HepG2 (cell line): ENCODE measurements around the gene FHL5. TPM values are rescaled to one million over a fixed set of nuclear protein-coding genes. Genes with fewer than 3 reads are reported as not detected.

ENCODE experiments used
- ATAD3A ChIP-seq: sonication (generic); formaldehyde crosslinking; IDR thresholded peaks from 2 replicates; pipeline ENCODE4 v1.4.0; 2020; ENCODE audit warnings: missing genetic modification reagents
- CEBPB ChIP-seq: IDR thresholded peaks from 2 replicates; pipeline ENCODE4 v1.6.1; 2011; ENCODE audit warnings: low read depth, low read length, improper control_type of control experiment, borderline replicate concordance
- CENPX ChIP-seq: sonication (generic); formaldehyde crosslinking; IDR thresholded peaks from 2 replicates; pipeline ENCODE4 v1.9.0; 2021; ENCODE audit warnings: mild to moderate bottlenecking, missing genetic modification reagents, moderate library complexity
- FOXC1 ChIP-seq: sonication (generic); formaldehyde crosslinking; IDR thresholded peaks from 2 replicates; pipeline ENCODE4 v1.8.0; 2022; ENCODE audit warnings: mild to moderate bottlenecking, missing genetic modification reagents, borderline replicate concordance
- FUBP1 ChIP-seq: sonication (generic); formaldehyde crosslinking; IDR thresholded peaks from 2 replicates; pipeline ENCODE4 v1.5.1; 2020; ENCODE audit warnings: missing genetic modification reagents, mild to moderate bottlenecking, borderline replicate concordance
- GPBP1L1 ChIP-seq: sonication (generic); formaldehyde crosslinking; IDR thresholded peaks from 2 replicates; pipeline ENCODE4 v1.5.0; 2020; ENCODE audit warnings: mild to moderate bottlenecking, missing genetic modification reagents
- KDM2A ChIP-seq: sonication (generic); formaldehyde crosslinking; IDR thresholded peaks from 2 replicates; pipeline ENCODE4 v1.4.0; 2020; ENCODE audit warnings: low read depth, missing genetic modification reagents, borderline replicate concordance
- KDM6A ChIP-seq: IDR thresholded peaks from 2 replicates; pipeline ENCODE4 v1.6.1; 2016; ENCODE audit warnings: low read depth
- KLF6 ChIP-seq: IDR thresholded peaks from 2 replicates; pipeline ENCODE4 v1.8.0; 2016; ENCODE audit warnings: missing biosample characterization, missing genetic modification reagents
- MED1 ChIP-seq: sonication (generic); formaldehyde crosslinking; IDR thresholded peaks from 2 replicates; pipeline ENCODE4 v1.4.0; 2020; ENCODE audit warnings: missing genetic modification reagents
- MTA1 ChIP-seq: sonication (generic); formaldehyde crosslinking; IDR thresholded peaks from 2 replicates; pipeline ENCODE4 v1.4.0; 2020; ENCODE audit warnings: missing genetic modification reagents, mild to moderate bottlenecking, borderline replicate concordance
- RERE ChIP-seq: IDR thresholded peaks from 2 replicates; pipeline ENCODE4 v1.6.1; 2016; ENCODE audit warnings: low read depth, missing genetic modification reagents, missing compliant biosample characterization
- REST ChIP-seq, 2 experiments: IDR thresholded peaks; 2 replicates each; pipeline ENCODE4 v1.6.1; 2011 to 2012; ENCODE audit warnings: low read length in 2 of 2, borderline replicate concordance in 1 of 2, low read depth in 1 of 2, mild to moderate bottlenecking in 1 of 2, moderate library complexity in 1 of 2
- ZBTB21 ChIP-seq: sonication (generic); formaldehyde crosslinking; IDR thresholded peaks from 2 replicates; pipeline ENCODE4 v1.4.0; 2020; ENCODE audit warnings: missing genetic modification reagents
- ZFP1 ChIP-seq: IDR thresholded peaks from 2 replicates; pipeline ENCODE4 v1.6.1; 2016
- ZIK1 ChIP-seq: sonication (generic); formaldehyde crosslinking; IDR thresholded peaks from 2 replicates; pipeline ENCODE4 v1.5.0; 2020; ENCODE audit warnings: mild to moderate bottlenecking, low read depth, missing genetic modification reagents, borderline replicate concordance
- polyA plus RNA-seq, 8 experiments: library from polyadenylated mRNA; depleted of rRNA in 3 of 8; stranded (reverse) in 7 of 8; unstranded in 1 of 8; fragments of >200 nt; fragmentation: Illumina TruSeq in 4 of 8; extraction: Trizol in 4 of 8; gene quantifications; 2 replicates each; pipeline versions ENCODE4 v1.2.1 to v1.2.3, GENCODE V29; 2011 to 2016; ENCODE audit warnings: low read depth in 4 of 8, missing spikeins in 1 of 8, mixed read lengths in 1 of 8; ENCODE audit not compliant: insufficient read depth in 1 of 8
- total RNA-seq, 5 experiments: library from RNA; depleted of rRNA; stranded (reverse); fragments of >200 nt; fragmentation: Illumina TruSeq; extraction: Trizol; gene quantifications; 2 replicates each; pipeline ENCODE4 v1.2.3, GENCODE V29; 2016; ENCODE audit warnings: low read depth in 1 of 5

The FHL5 gene
- total and polyA plus RNA-seq, 2 of the 13 experiments (the other 11 are each of a cell fraction or from before 2014, with no cell fraction given) = not detected

- TF ChIP-seq RERE (CRISPR knock-in tag) (no peak), CENPX (CRISPR knock-in tag) (no peak), KLF6 (peak; percentile 84; the same call in 1 of the 2 replicates), REST (IDR thresholded peaks at IDR 0.05; ENCODE audit: borderline replicate concordance in 1 of 2, low read depth in 1 of 2, low read length in 2 of 2) (peak in 1 of 2 experiments; percentile 71; a peak in 1 of 4 replicates), FUBP1 (CRISPR knock-in tag) (no peak), MTA1 (peak; percentile 88), FOXC1 (CRISPR knock-in tag) (no peak; the same call in 1 of the 2 replicates), KDM6A (CRISPR knock-in tag) (no peak), KDM2A (CRISPR knock-in tag) (peak; percentile 95), GPBP1L1 (no peak), MED1 (CRISPR knock-in tag) (peak; percentile 75), CEBPB (no peak), ZFP1 (CRISPR knock-in tag) (peak; percentile 17; the same call in 1 of the 2 replicates), ZIK1 (CRISPR knock-in tag) (peak; percentile 57; the same call in 1 of the 2 replicates), ATAD3A (CRISPR knock-in tag) (no peak), ZBTB21 (CRISPR knock-in tag) (0 out of 2 replicates have a peak, but pooled peaks have one; percentile 43)
Measured at GRCh38 chr6:96521644-96522464, 41.1 kb upstream of the FHL5 start, which contains the start of gene UFL1 (continued).
